Endothelial cell of umbilical vein (primary cell): ENCODE data around the gene BBC3. TPM values are rescaled to one million over a fixed set of nuclear protein-coding genes. Genes with fewer than 3 reads are reported as not detected.
"Not testable (repeated sequence)": the region's sequence is repeated elsewhere in the genome, so short reads cannot be mapped to it uniquely, and the experiment has no call there.

ENCODE experiments used
- BruUV-seq: library from RNA; stranded (reverse); fragments of 400-500 nt; replicated peaks from 2 replicates; lab custom pipeline; 2021; lab: Mats Ljungman, UMichigan
- CTCF ChIA-PET: fragments of 300-600, 350-600 bp; sonication (Branson Sonifier 250); formaldehyde crosslinking; loops from one replicate; lab custom pipeline; 2021; ENCODE audit warnings: antibody characterized with exemption, inconsistent platforms; lab: Charles Lee
- POLR2A ChIA-PET: fragments of 300-600, 350-600 bp; sonication (Branson Sonifier 250); formaldehyde crosslinking; loops from one replicate; lab custom pipeline; 2021; ENCODE audit warnings: antibody characterized with exemption, inconsistent platforms; lab: Charles Lee
- DNase-seq: peaks from one replicate; pipeline ENCODE4 v3.0.0-alpha.2; 2011; ENCODE audit warnings: low read depth, low spot score
- FAIRE-seq: peaks from 2 replicates; lab custom pipeline; 2011; peaks lifted over from hg19 to GRCh38; lab: Jason Lieb, UNC
- H2AFZ ChIP-seq: 2 replicates; pipeline ENCODE4 v1.6.0; 2012; ENCODE audit warnings: low read depth, low read length, control low read depth, inconsistent platforms
- H3K27ac ChIP-seq: 2 replicates; pipeline ENCODE4 v1.5.1; 2011; ENCODE audit warnings: low read depth, mild to moderate bottlenecking, control low read depth, low read length, moderate library complexity; ENCODE audit not compliant: insufficient read depth
- H3K27me3 ChIP-seq, 2 experiments: 2 replicates each; pipeline versions ENCODE4 v1.6.0 to v1.6.1; 2011; ENCODE audit warnings: low read length in 2 of 2, mixed read lengths in 1 of 2; ENCODE audit not compliant: control insufficient read depth in 2 of 2, insufficient read depth in 2 of 2
- H3K36me3 ChIP-seq, 2 experiments: 2 replicates in 1 of 2; 3 replicates in 1 of 2; pipeline ENCODE4 v1.5.1; 2011; ENCODE audit warnings: low read length in 2 of 2, mild to moderate bottlenecking in 1 of 2, moderate library complexity in 1 of 2; ENCODE audit not compliant: control insufficient read depth in 2 of 2, insufficient read depth in 2 of 2; ENCODE audit errors: extremely low read depth in 1 of 2
- H3K4me1 ChIP-seq: 3 replicates; pipeline ENCODE4 v1.5.1; 2011; ENCODE audit warnings: mild to moderate bottlenecking, low read length; ENCODE audit not compliant: control insufficient read depth, insufficient read depth; ENCODE audit errors: extremely low read depth
- H3K4me2 ChIP-seq: 2 replicates; pipeline ENCODE4 v1.6.1; 2011; ENCODE audit warnings: low read length, control low read depth, mixed read lengths; ENCODE audit not compliant: insufficient read depth
- H3K4me3 ChIP-seq, 3 experiments: fragments of 200-600 bp in 1 of 3; sonication (generic), shearing (Covaris generic) in 1 of 3; replicated peaks in 1 of 3; 2 replicates each; pipeline ENCODE4 v1.5.1; 2011 to 2016; ENCODE audit warnings: control low read depth in 3 of 3, low read length in 3 of 3, mild to moderate bottlenecking in 2 of 3, inconsistent platforms in 1 of 3, low read depth in 1 of 3, moderate library complexity in 1 of 3; ENCODE audit not compliant: insufficient read depth in 1 of 3
- H3K79me2 ChIP-seq: 2 replicates; pipeline ENCODE4 v1.6.0; 2012; ENCODE audit warnings: low read length, inconsistent platforms; ENCODE audit not compliant: control insufficient read depth, insufficient read depth
- H3K9ac ChIP-seq: replicated peaks from 2 replicates; pipeline ENCODE3; 2011; ENCODE audit warnings: low read length, control low read depth; ENCODE audit not compliant: insufficient read depth; ENCODE audit errors: extremely low read depth
- H3K9me1 ChIP-seq: replicated peaks from 3 replicates; pipeline ENCODE4 v1.6.0; 2011; ENCODE audit warnings: mild to moderate bottlenecking, low read length; ENCODE audit not compliant: control insufficient read depth, insufficient read depth; ENCODE audit errors: extremely low read depth
- H3K9me3 ChIP-seq: replicated peaks from 2 replicates; pipeline ENCODE4 v1.5.1; 2012; ENCODE audit warnings: low read length, inconsistent platforms; ENCODE audit not compliant: control insufficient read depth, insufficient read depth
- H4K20me1 ChIP-seq: replicated peaks from 2 replicates; pipeline ENCODE3; 2011; ENCODE audit warnings: mild to moderate bottlenecking, low read length; ENCODE audit not compliant: control insufficient read depth, insufficient read depth; ENCODE audit errors: extremely low read depth
- CTCF ChIP-seq, 2 donors: IDR thresholded peaks; 1 replicate in 1 of 2; 2 replicates in 1 of 2; pipeline ENCODE4 v1.5.1; 2011; ENCODE audit warnings: low read length in 2 of 2, mild to moderate bottlenecking in 2 of 2, moderate library complexity in 2 of 2, control low read depth in 1 of 2, inconsistent platforms in 1 of 2, low read depth in 1 of 2; ENCODE audit not compliant: insufficient read depth in 1 of 2; ENCODE audit errors: extremely low read depth in 1 of 2
- EZH2 ChIP-seq: IDR thresholded peaks from 2 replicates; pipeline ENCODE4 v1.6.1; 2012; ENCODE audit warnings: borderline replicate concordance, low read depth, mild to moderate bottlenecking, moderate library complexity, low read length, inconsistent platforms; ENCODE audit not compliant: severe bottlenecking
- FOS ChIP-seq: IDR thresholded peaks from 2 replicates; pipeline ENCODE4 v1.6.1; 2011; ENCODE audit warnings: mild to moderate bottlenecking, low read length, moderate library complexity, borderline replicate concordance; ENCODE audit not compliant: insufficient read depth
- MYC ChIP-seq: IDR thresholded peaks from one replicate; pipeline ENCODE4 v1.6.1; 2011; ENCODE audit warnings: mild to moderate bottlenecking, low read depth, low read length
- POLR2AphosphoS5 ChIP-seq: IDR thresholded peaks from 2 replicates; pipeline ENCODE4 v1.6.1; 2012; ENCODE audit warnings: low read depth, mild to moderate bottlenecking, control low read depth, low read length, moderate library complexity; ENCODE audit not compliant: insufficient read depth
- dilution Hi-C: fragments of 300-500 bp; cut with MboI; formaldehyde crosslinking; loops from one replicate; pipeline ENCODE4 v1.15.0; 2019; ENCODE audit warnings: low sequenced_read_pairs; ENCODE audit not compliant: extremely low pct_ligation_motif_present
- intact Hi-C: fragments of 100-400 bp; cut with micrococcal nuclease; formaldehyde crosslinking; loops from one replicate; pipeline ENCODE4 v1.10.0; 2022
- polyA plus RNA-seq, 4 experiments: library from polyadenylated mRNA; depleted of rRNA in 3 of 4; stranded (reverse) in 3 of 4; unstranded in 1 of 4; fragments of >200 nt; gene quantifications; 2 replicates each; pipeline versions ENCODE4 v1.2.1 to v1.2.3, GENCODE V29; 2011 to 2012; ENCODE audit warnings: missing spikeins in 1 of 4
- total RNA-seq: library from RNA; stranded (reverse); gene quantifications from 2 replicates; pipeline ENCODE4 v1.2.3, GENCODE V29; 2021

BBC3 gene
- total and polyA plus RNA-seq, 2 donors (not counting 3 experiments of a cell fraction or from before 2014, with no cell fraction given), result 11.3 to 35.7 TPM

GRCh38 chr19:47253970-47254369 lies 23.0 kb upstream of the BBC3 start:
- Histone ChIP-seq H3K9me3 (no peaks in the 10 kb centered on the region), H3K9ac (no peak overlapping the region), H3K4me1 (peaks cover 11% of the 10 kb centered on the region), H3K9me1 (no peaks in the 10 kb centered on the region), H3K4me2 (no peak overlapping the region), H3K36me3 (peaks cover 2 to 3% of the 10 kb centered on the region in 2 experiments), H3K27me3 (no peaks in the 10 kb centered on the region), H3K79me2 (peaks cover 9% of the 10 kb centered on the region), H3K27ac (no peak overlapping the region), H3K4me3 (no peak overlapping the region), H4K20me1 (no peaks in the 10 kb centered on the region), H2AFZ (no peak overlapping the region)
- BruUV-seq, result no TSS peak
- dilution Hi-C loops, result no loop called here
- CTCF ChIA-PET, result interaction anchor here (0.9 to 1.4 kb wide), 2 partner anchors 8 to 10 kb away, joined by 4 to 8 read pairs; no protein-coding TSS in a partner anchor
- DNase-seq, result no peak
- intact Hi-C loops, result no loop called here
- POLR2A ChIA-PET, result no interaction called here
- TF ChIP-seq FOS (no peak), POLR2AphosphoS5 (no peak), CTCF (IDR thresholded peaks at IDR 0.05; ENCODE audit: extremely low read depth in 1 of 2, insufficient read depth in 1 of 2, low read depth in 1 of 2, low read length in 2 of 2) (no peak), MYC (no peak), EZH2 (no peak)
- FAIRE-seq, result no peak

GRCh38 chr19:47253467-47253881 lies 22.5 kb upstream of the BBC3 start:
- Histone ChIP-seq H3K9me1 (no peaks in the 10 kb centered on the region), H3K36me3 (no peaks in the 10 kb centered on the region), H3K4me3 (no peak overlapping the region), H3K27me3 (no peaks in the 10 kb centered on the region), H4K20me1 (no peaks in the 10 kb centered on the region), H3K9ac (no peak overlapping the region), H3K79me2 (peaks cover 6% of the 10 kb centered on the region), H3K4me2 (no peak overlapping the region), H3K27ac (no peak overlapping the region), H2AFZ (no peak overlapping the region), H3K4me1 (peaks cover 11% of the 10 kb centered on the region), H3K9me3 (no peaks in the 10 kb centered on the region)
- ChIA-PET POLR2A (no interaction called here), CTCF (interaction anchor here (0.9 to 1.4 kb wide), 3 partner anchors 8 to 240 kb away, joined by 4 to 8 read pairs (median 5); no protein-coding TSS in a partner anchor)
- DNase-seq, result no peak
- dilution Hi-C loops (no loop called here), intact Hi-C loops (no loop called here)
- FAIRE-seq, result no peak
- BruUV-seq, result no TSS peak
- TF ChIP-seq CTCF (IDR thresholded peaks at IDR 0.05; ENCODE audit: extremely low read depth in 1 of 2, insufficient read depth in 1 of 2, low read depth in 1 of 2, low read length in 2 of 2), result no peak

GRCh38 chr19:47253016-47253415 lies 22.0 kb upstream of the BBC3 start:
- H3K9me1 ChIP-seq, H3K9me3 ChIP-seq, BruUV-seq, DNase-seq, H3K9ac ChIP-seq, H3K4me1 ChIP-seq, POLR2A ChIA-PET, H3K4me3 ChIP-seq, H2AFZ ChIP-seq, H3K27me3 ChIP-seq, H3K36me3 ChIP-seq, H3K4me2 ChIP-seq, H3K27ac ChIP-seq, intact Hi-C loops, H3K79me2 ChIP-seq, FAIRE-seq, H4K20me1 ChIP-seq, dilution Hi-C loops: not testable (repeated sequence)
- CTCF ChIA-PET, result interaction anchor here (1.4 kb wide), 2 partner anchors 9 to 240 kb away, joined by 5 to 8 read pairs; no protein-coding TSS in a partner anchor
